IPS-NIHi11 (cell line): ENCODE results near the gene VIT.
"Not testable (repeated sequence)": the region's sequence is repeated elsewhere in the genome, so short reads cannot be mapped to it uniquely, and the experiment has no call there.

Experiments used
- DNase-seq: peaks from one replicate; pipeline ENCODE4 v3.0.0; 2012; ENCODE audit warnings: mixed read lengths, low spot score

The VIT gene

GRCh38 chr2:36808386-36809068, 112.0 kb downstream of the VIT start:
- DNase-seq: no peak

GRCh38 chr2:36809069-36809445, 112.5 kb downstream of the VIT start:
- no peak for DNase-seq

GRCh38 chr2:36811071-36811470, 114.6 kb downstream of the VIT start:
- no peak for DNase-seq

- peak; percentile 83 for DNase-seq
These were observed 115.7 kb downstream of the VIT start for GRCh38 chr2:36812196-36812595.

GRCh38 chr2:36818542-36818941, 122.0 kb downstream of the VIT start:
- DNase-seq: no peak

GRCh38 chr2:36819095-36819711, 122.7 kb downstream of the VIT start:
- DNase-seq: no peak

- no peak for DNase-seq
These were observed 124.6 kb downstream of the VIT start for GRCh38 chr2:36820942-36821605.

- no peak for DNase-seq
These were observed 127.4 kb downstream of the VIT start for GRCh38 chr2:36823862-36824261.

- DNase-seq: peak; percentile 66
These were observed 127.8 kb downstream of the VIT start for GRCh38 chr2:36824273-36824672.

- not testable (repeated sequence) for DNase-seq
These were observed 128.2 kb downstream of the VIT start for GRCh38 chr2:36824683-36825082.

- DNase-seq: no peak
These were observed 134.7 kb downstream of the VIT start for GRCh38 chr2:36831185-36831584.

- DNase-seq: no peak
These were observed 137.7 kb downstream of the VIT start for GRCh38 chr2:36834203-36834602.

GRCh38 chr2:36834731-36835524, 138.4 kb downstream of the VIT start:
- DNase-seq: peak; percentile 54

- no peak for DNase-seq
These were observed 143.6 kb downstream of the VIT start for GRCh38 chr2:36839976-36840617.

GRCh38 chr2:36843838-36844237, 147.3 kb downstream of the VIT start:
- DNase-seq: no peak

- DNase-seq: no peak
These were observed 152.8 kb downstream of the VIT start for GRCh38 chr2:36849265-36849664.

- no peak for DNase-seq
These were observed 157.7 kb downstream of the VIT start for GRCh38 chr2:36854241-36854640.

GRCh38 chr2:36855429-36855828, 158.9 kb downstream of the VIT start:
- no peak for DNase-seq

GRCh38 chr2:36857713-36858112, 161.2 kb downstream of the VIT start:
- no peak for DNase-seq

GRCh38 chr2:36858551-36859365, 162.3 kb downstream of the VIT start:
- no peak for DNase-seq

- no peak for DNase-seq
These were observed 162.9 kb downstream of the VIT start for GRCh38 chr2:36859366-36859792.
